Rectal smooth muscle tissue (tissue), 1 donor: ENCODE data around the gene RASGRP2.
A peak's percentile ranks its signal among the peaks of the same experiment; 100 is the strongest.

Experiments used
- H3K27ac ChIP-seq: one replicate; pipeline ENCODE4 v1.7.0; 2013; ENCODE audit warnings: low read depth, low read length, inconsistent platforms
- H3K27me3 ChIP-seq: one replicate; pipeline ENCODE4 v1.7.0; 2013; ENCODE audit warnings: low read length; ENCODE audit not compliant: control insufficient read depth, insufficient read depth
- H3K36me3 ChIP-seq: one replicate; pipeline ENCODE4 v1.7.0; 2013; ENCODE audit warnings: low read length; ENCODE audit not compliant: control insufficient read depth, insufficient read depth
- H3K4me1 ChIP-seq: one replicate; pipeline ENCODE4 v1.7.0; 2013; ENCODE audit warnings: low read length; ENCODE audit not compliant: control insufficient read depth, insufficient read depth
- H3K4me3 ChIP-seq: one replicate; pipeline ENCODE4 v1.7.0; 2013; ENCODE audit warnings: low read length
- H3K9ac ChIP-seq: one replicate; pipeline ENCODE4 v1.7.0; 2013; ENCODE audit warnings: low read length

RASGRP2 gene

GRCh38 chr11:64715756-64716472, 28.0 kb downstream of the RASGRP2 start:
- Histone ChIP-seq H3K9ac (no peak overlapping the region), H3K27me3 (peaks cover 59% of the 10 kb centered on the region), H3K4me1 (no peaks in the 10 kb centered on the region), H3K36me3 (no peaks in the 10 kb centered on the region), H3K27ac (no peak overlapping the region), H3K4me3 (no peak overlapping the region)

GRCh38 chr11:64715110-64715509, 28.8 kb downstream of the RASGRP2 start:
- Histone ChIP-seq H3K27ac (no peak overlapping the region), H3K9ac (no peak overlapping the region), H3K4me1 (no peaks in the 10 kb centered on the region), H3K27me3 (peaks cover 59% of the 10 kb centered on the region), H3K4me3 (no peak overlapping the region), H3K36me3 (no peaks in the 10 kb centered on the region)

- Histone ChIP-seq H3K36me3 (no peaks in the 10 kb centered on the region), H3K4me3 (no peak overlapping the region), H3K9ac (no peak overlapping the region), H3K4me1 (no peaks in the 10 kb centered on the region), H3K27me3 (peaks cover 60% of the 10 kb centered on the region), H3K27ac (no peak overlapping the region)
These were observed 29.3 kb downstream of the RASGRP2 start for GRCh38 chr11:64714666-64715065.

GRCh38 chr11:64713781-64714363, 30.1 kb downstream of the RASGRP2 start:
- Histone ChIP-seq H3K36me3 (no peaks in the 10 kb centered on the region), H3K4me1 (no peaks in the 10 kb centered on the region), H3K27ac (no peak overlapping the region), H3K9ac (no peak overlapping the region), H3K27me3 (peaks cover 57% of the 10 kb centered on the region), H3K4me3 (no peak overlapping the region)

- H3K4me1 ChIP-seq = no peaks in the 10 kb centered on the region
- peaks cover 53% of the 10 kb centered on the region for H3K27me3 ChIP-seq
- no peak overlapping the region for H3K9ac ChIP-seq
- no peaks in the 10 kb centered on the region for H3K36me3 ChIP-seq
- H3K27ac ChIP-seq = no peak overlapping the region
- H3K4me3 ChIP-seq = peak overlapping the region; percentile 12
These were observed 30.8 kb downstream of the RASGRP2 start for GRCh38 chr11:64713016-64713707.

- no peaks in the 10 kb centered on the region for H3K36me3 ChIP-seq
- H3K4me3 ChIP-seq = no peak overlapping the region
- H3K27me3 ChIP-seq = peaks cover 52% of the 10 kb centered on the region
- no peaks in the 10 kb centered on the region for H3K4me1 ChIP-seq
- no peak overlapping the region for H3K9ac ChIP-seq
- H3K27ac ChIP-seq = no peak overlapping the region
These were observed 31.4 kb downstream of the RASGRP2 start for GRCh38 chr11:64712430-64713015.

- H3K4me3 ChIP-seq = no peak overlapping the region
- no peak overlapping the region for H3K27ac ChIP-seq
- no peaks in the 10 kb centered on the region for H3K36me3 ChIP-seq
- H3K4me1 ChIP-seq = no peaks in the 10 kb centered on the region
- no peak overlapping the region for H3K9ac ChIP-seq
- H3K27me3 ChIP-seq = peaks cover 50% of the 10 kb centered on the region
These were observed 32.0 kb downstream of the RASGRP2 start for GRCh38 chr11:64711956-64712362.

GRCh38 chr11:64711138-64711955, 32.6 kb downstream of the RASGRP2 start:
- H3K4me1 ChIP-seq = no peaks in the 10 kb centered on the region
- no peaks in the 10 kb centered on the region for H3K36me3 ChIP-seq
- peaks cover 44% of the 10 kb centered on the region for H3K27me3 ChIP-seq
- no peak overlapping the region for H3K4me3 ChIP-seq
- H3K27ac ChIP-seq = no peak overlapping the region
- no peak overlapping the region for H3K9ac ChIP-seq

GRCh38 chr11:64710418-64711137, 33.4 kb downstream of the RASGRP2 start:
- H3K4me3 ChIP-seq = no peak overlapping the region
- H3K27me3 ChIP-seq = peaks cover 43% of the 10 kb centered on the region
- no peaks in the 10 kb centered on the region for H3K36me3 ChIP-seq
- no peak overlapping the region for H3K27ac ChIP-seq
- no peaks in the 10 kb centered on the region for H3K4me1 ChIP-seq
- no peak overlapping the region for H3K9ac ChIP-seq

- H3K9ac ChIP-seq = no peak overlapping the region
- no peak overlapping the region for H3K4me3 ChIP-seq
- no peaks in the 10 kb centered on the region for H3K4me1 ChIP-seq
- H3K36me3 ChIP-seq = no peaks in the 10 kb centered on the region
- H3K27me3 ChIP-seq = peaks cover 11% of the 10 kb centered on the region
- H3K27ac ChIP-seq = no peak overlapping the region
These were observed 38.4 kb downstream of the RASGRP2 start for GRCh38 chr11:64705501-64705900.

- Histone ChIP-seq H3K9ac (no peak overlapping the region), H3K27me3 (peaks cover 6% of the 10 kb centered on the region), H3K36me3 (no peaks in the 10 kb centered on the region), H3K27ac (no peak overlapping the region), H3K4me3 (no peak overlapping the region), H3K4me1 (no peaks in the 10 kb centered on the region)
These were observed 40.9 kb downstream of the RASGRP2 start for GRCh38 chr11:64703048-64703447.
